Endothelial cell of umbilical vein (primary cell): ENCODE measurements around the gene AIRE. TPM values are rescaled to one million over a fixed set of nuclear protein-coding genes. Genes with fewer than 3 reads are reported as not detected.
A peak's percentile ranks its signal among the peaks of the same experiment; 100 is the strongest.

Experiments used
- BruUV-seq: library from RNA; stranded (reverse); fragments of 400-500 nt; replicated peaks from 2 replicates; lab custom pipeline; 2021; lab: Mats Ljungman, UMichigan
- CTCF ChIA-PET: fragments of 300-600, 350-600 bp; sonication (Branson Sonifier 250); formaldehyde crosslinking; loops from one replicate; lab custom pipeline; 2021; ENCODE audit warnings: antibody characterized with exemption, inconsistent platforms; lab: Charles Lee
- POLR2A ChIA-PET: fragments of 300-600, 350-600 bp; sonication (Branson Sonifier 250); formaldehyde crosslinking; loops from one replicate; lab custom pipeline; 2021; ENCODE audit warnings: antibody characterized with exemption, inconsistent platforms; lab: Charles Lee
- DNase-seq: peaks from one replicate; pipeline ENCODE4 v3.0.0-alpha.2; 2011; ENCODE audit warnings: low read depth, low spot score
- FAIRE-seq: peaks from 2 replicates; lab custom pipeline; 2011; peaks lifted over from hg19 to GRCh38; lab: Jason Lieb, UNC
- H2AFZ ChIP-seq: 2 replicates; pipeline ENCODE4 v1.6.0; 2012; ENCODE audit warnings: low read depth, low read length, control low read depth, inconsistent platforms
- H3K27ac ChIP-seq: 2 replicates; pipeline ENCODE4 v1.5.1; 2011; ENCODE audit warnings: low read depth, mild to moderate bottlenecking, control low read depth, low read length, moderate library complexity; ENCODE audit not compliant: insufficient read depth
- H3K27me3 ChIP-seq, 2 experiments: 2 replicates each; pipeline versions ENCODE4 v1.6.0 to v1.6.1; 2011; ENCODE audit warnings: low read length in 2 of 2, mixed read lengths in 1 of 2; ENCODE audit not compliant: control insufficient read depth in 2 of 2, insufficient read depth in 2 of 2
- H3K36me3 ChIP-seq, 2 experiments: 2 replicates in 1 of 2; 3 replicates in 1 of 2; pipeline ENCODE4 v1.5.1; 2011; ENCODE audit warnings: low read length in 2 of 2, mild to moderate bottlenecking in 1 of 2, moderate library complexity in 1 of 2; ENCODE audit not compliant: control insufficient read depth in 2 of 2, insufficient read depth in 2 of 2; ENCODE audit errors: extremely low read depth in 1 of 2
- H3K4me1 ChIP-seq: 3 replicates; pipeline ENCODE4 v1.5.1; 2011; ENCODE audit warnings: mild to moderate bottlenecking, low read length; ENCODE audit not compliant: control insufficient read depth, insufficient read depth; ENCODE audit errors: extremely low read depth
- H3K4me2 ChIP-seq: 2 replicates; pipeline ENCODE4 v1.6.1; 2011; ENCODE audit warnings: low read length, control low read depth, mixed read lengths; ENCODE audit not compliant: insufficient read depth
- H3K4me3 ChIP-seq, 3 experiments: fragments of 200-600 bp in 1 of 3; sonication (generic), shearing (Covaris generic) in 1 of 3; replicated peaks in 1 of 3; 2 replicates each; pipeline ENCODE4 v1.5.1; 2011 to 2016; ENCODE audit warnings: control low read depth in 3 of 3, low read length in 3 of 3, mild to moderate bottlenecking in 2 of 3, inconsistent platforms in 1 of 3, low read depth in 1 of 3, moderate library complexity in 1 of 3; ENCODE audit not compliant: insufficient read depth in 1 of 3
- H3K79me2 ChIP-seq: 2 replicates; pipeline ENCODE4 v1.6.0; 2012; ENCODE audit warnings: low read length, inconsistent platforms; ENCODE audit not compliant: control insufficient read depth, insufficient read depth
- H3K9ac ChIP-seq: replicated peaks from 2 replicates; pipeline ENCODE3; 2011; ENCODE audit warnings: low read length, control low read depth; ENCODE audit not compliant: insufficient read depth; ENCODE audit errors: extremely low read depth
- H3K9me1 ChIP-seq: replicated peaks from 3 replicates; pipeline ENCODE4 v1.6.0; 2011; ENCODE audit warnings: mild to moderate bottlenecking, low read length; ENCODE audit not compliant: control insufficient read depth, insufficient read depth; ENCODE audit errors: extremely low read depth
- H3K9me3 ChIP-seq: replicated peaks from 2 replicates; pipeline ENCODE4 v1.5.1; 2012; ENCODE audit warnings: low read length, inconsistent platforms; ENCODE audit not compliant: control insufficient read depth, insufficient read depth
- H4K20me1 ChIP-seq: replicated peaks from 2 replicates; pipeline ENCODE3; 2011; ENCODE audit warnings: mild to moderate bottlenecking, low read length; ENCODE audit not compliant: control insufficient read depth, insufficient read depth; ENCODE audit errors: extremely low read depth
- EZH2 ChIP-seq: IDR thresholded peaks from 2 replicates; pipeline ENCODE4 v1.6.1; 2012; ENCODE audit warnings: borderline replicate concordance, low read depth, mild to moderate bottlenecking, moderate library complexity, low read length, inconsistent platforms; ENCODE audit not compliant: severe bottlenecking
- FOS ChIP-seq: IDR thresholded peaks from 2 replicates; pipeline ENCODE4 v1.6.1; 2011; ENCODE audit warnings: mild to moderate bottlenecking, low read length, moderate library complexity, borderline replicate concordance; ENCODE audit not compliant: insufficient read depth
- GATA2 ChIP-seq: IDR thresholded peaks from 2 replicates; pipeline ENCODE4 v1.7.0; 2011; ENCODE audit warnings: low read depth, mild to moderate bottlenecking, moderate library complexity, mixed read lengths, low read length; ENCODE audit not compliant: insufficient read length, insufficient read depth
- JUN ChIP-seq: IDR thresholded peaks from 2 replicates; pipeline ENCODE4 v1.6.1; 2011; ENCODE audit warnings: borderline replicate concordance, low read depth; ENCODE audit not compliant: insufficient read length, insufficient read depth
- MYC ChIP-seq: IDR thresholded peaks from one replicate; pipeline ENCODE4 v1.6.1; 2011; ENCODE audit warnings: mild to moderate bottlenecking, low read depth, low read length
- POLR2A ChIP-seq: IDR thresholded peaks from 2 replicates; pipeline ENCODE4 v1.6.1; 2012; ENCODE audit warnings: low read depth, mild to moderate bottlenecking, control low read depth, low read length
- POLR2AphosphoS5 ChIP-seq: IDR thresholded peaks from 2 replicates; pipeline ENCODE4 v1.6.1; 2012; ENCODE audit warnings: low read depth, mild to moderate bottlenecking, control low read depth, low read length, moderate library complexity; ENCODE audit not compliant: insufficient read depth
- dilution Hi-C: fragments of 300-500 bp; cut with MboI; formaldehyde crosslinking; loops from one replicate; pipeline ENCODE4 v1.15.0; 2019; ENCODE audit warnings: low sequenced_read_pairs; ENCODE audit not compliant: extremely low pct_ligation_motif_present
- intact Hi-C: fragments of 100-400 bp; cut with micrococcal nuclease; formaldehyde crosslinking; loops from one replicate; pipeline ENCODE4 v1.10.0; 2022
- polyA plus RNA-seq, 4 experiments: library from polyadenylated mRNA; depleted of rRNA in 3 of 4; stranded (reverse) in 3 of 4; unstranded in 1 of 4; fragments of >200 nt; gene quantifications; 2 replicates each; pipeline versions ENCODE4 v1.2.1 to v1.2.3, GENCODE V29; 2011 to 2012; ENCODE audit warnings: missing spikeins in 1 of 4
- total RNA-seq: library from RNA; stranded (reverse); gene quantifications from 2 replicates; pipeline ENCODE4 v1.2.3, GENCODE V29; 2021
- TF ChIP-seq, protein P1 (sequence below): IDR thresholded peaks from 2 replicates; pipeline ENCODE4 v1.6.1; 2011; ENCODE audit not compliant: insufficient read depth, insufficient read length
- TF ChIP-seq, protein P2 (sequence below), 2 donors: IDR thresholded peaks; 1 replicate in 1 of 2; 2 replicates in 1 of 2; pipeline ENCODE4 v1.5.1; 2011; ENCODE audit warnings: low read length in 2 of 2, mild to moderate bottlenecking in 2 of 2, moderate library complexity in 2 of 2, control low read depth in 1 of 2, inconsistent platforms in 1 of 2, low read depth in 1 of 2; ENCODE audit not compliant: insufficient read depth in 1 of 2; ENCODE audit errors: extremely low read depth in 1 of 2

Gene AIRE
- total and polyA plus RNA-seq, 2 donors (not counting 3 experiments of a cell fraction or from before 2014, with no cell fraction given) = 0.04 to 0.11 TPM

DNA sequence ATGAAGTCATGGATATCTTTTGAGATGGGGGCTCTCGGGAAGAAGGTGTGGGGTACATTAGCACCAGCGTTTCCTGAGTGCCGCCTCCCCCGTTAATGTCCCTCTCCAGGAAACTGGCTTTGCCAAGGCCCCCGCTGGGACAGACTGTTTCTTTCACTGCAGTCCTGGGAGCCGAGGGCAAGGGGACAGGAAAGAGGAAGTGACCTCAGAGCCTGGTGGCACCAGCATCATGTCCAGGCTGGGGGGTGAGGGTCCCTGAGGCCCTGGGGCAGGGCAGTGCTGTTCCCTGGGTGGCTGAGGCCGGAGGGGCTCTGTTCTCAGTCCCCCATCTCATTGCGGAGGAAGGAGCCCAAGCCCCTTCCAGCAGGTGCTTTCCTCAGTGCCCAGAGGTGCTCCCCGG is 20.0 kb downstream of the AIRE start:
- TF ChIP-seq GATA2 (no peak), MYC (no peak), JUN (no peak), POLR2A (no peak), FOS (no peak), EZH2 (no peak), POLR2AphosphoS5 (no peak)
- TF ChIP-seq, protein P1, sequence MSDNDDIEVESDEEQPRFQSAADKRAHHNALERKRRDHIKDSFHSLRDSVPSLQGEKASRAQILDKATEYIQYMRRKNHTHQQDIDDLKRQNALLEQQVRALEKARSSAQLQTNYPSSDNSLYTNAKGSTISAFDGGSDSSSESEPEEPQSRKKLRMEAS = no peak
- TF ChIP-seq, protein P2, sequence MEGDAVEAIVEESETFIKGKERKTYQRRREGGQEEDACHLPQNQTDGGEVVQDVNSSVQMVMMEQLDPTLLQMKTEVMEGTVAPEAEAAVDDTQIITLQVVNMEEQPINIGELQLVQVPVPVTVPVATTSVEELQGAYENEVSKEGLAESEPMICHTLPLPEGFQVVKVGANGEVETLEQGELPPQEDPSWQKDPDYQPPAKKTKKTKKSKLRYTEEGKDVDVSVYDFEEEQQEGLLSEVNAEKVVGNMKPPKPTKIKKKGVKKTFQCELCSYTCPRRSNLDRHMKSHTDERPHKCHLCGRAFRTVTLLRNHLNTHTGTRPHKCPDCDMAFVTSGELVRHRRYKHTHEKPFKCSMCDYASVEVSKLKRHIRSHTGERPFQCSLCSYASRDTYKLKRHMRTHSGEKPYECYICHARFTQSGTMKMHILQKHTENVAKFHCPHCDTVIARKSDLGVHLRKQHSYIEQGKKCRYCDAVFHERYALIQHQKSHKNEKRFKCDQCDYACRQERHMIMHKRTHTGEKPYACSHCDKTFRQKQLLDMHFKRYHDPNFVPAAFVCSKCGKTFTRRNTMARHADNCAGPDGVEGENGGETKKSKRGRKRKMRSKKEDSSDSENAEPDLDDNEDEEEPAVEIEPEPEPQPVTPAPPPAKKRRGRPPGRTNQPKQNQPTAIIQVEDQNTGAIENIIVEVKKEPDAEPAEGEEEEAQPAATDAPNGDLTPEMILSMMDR (IDR thresholded peaks at IDR 0.05; ENCODE audit: extremely low read depth in 1 of 2, insufficient read depth in 1 of 2, low read depth in 1 of 2, low read length in 2 of 2) = no peak
- intact Hi-C loops = no loop called here
- Histone ChIP-seq H3K4me3 (no peak overlapping the region), H3K4me2 (no peak overlapping the region), H3K79me2 (peaks cover 42% of the 10 kb centered on the region), H3K27ac (peak overlapping the region; percentile 35), H3K9me3 (no peaks in the 10 kb centered on the region), H3K9ac (no peak overlapping the region), H3K4me1 (peaks cover 20% of the 10 kb centered on the region), H4K20me1 (no peaks in the 10 kb centered on the region), H2AFZ (no peak overlapping the region), H3K27me3 (no peaks in the 10 kb centered on the region), H3K9me1 (no peaks in the 10 kb centered on the region), H3K36me3 (peaks cover 5 to 15% of the 10 kb centered on the region in 2 experiments)
- dilution Hi-C loops = no loop called here
- POLR2A ChIA-PET = no interaction called here
- no TSS peak for BruUV-seq
- peak; percentile 11 for DNase-seq
- CTCF ChIA-PET = interaction anchor here (1.4 to 2.4 kb wide), 3 partner anchors 11 to 488 kb away, joined by 4 to 7 read pairs (median 6); no protein-coding TSS in a partner anchor
- FAIRE-seq = no peak
